IPS DF 19.7 (cell line): ENCODE measurements around the gene FBXO42.
"Not testable (repeated sequence)": the region's sequence is repeated elsewhere in the genome, so short reads cannot be mapped to it uniquely, and the experiment has no call there.

Source experiments
- DNase-seq: peaks from one replicate; pipeline ENCODE4 v3.0.0-alpha.2; 2013; ENCODE audit warnings: low read depth, low spot score

FBXO42 gene

GRCh38 chr1:16372535-16373285 is 20.4 kb upstream of the FBXO42 start:
- no peak for DNase-seq

- DNase-seq = no peak
Observed at GRCh38 chr1:16371725-16372124, 19.4 kb upstream of the FBXO42 start.

DNA sequence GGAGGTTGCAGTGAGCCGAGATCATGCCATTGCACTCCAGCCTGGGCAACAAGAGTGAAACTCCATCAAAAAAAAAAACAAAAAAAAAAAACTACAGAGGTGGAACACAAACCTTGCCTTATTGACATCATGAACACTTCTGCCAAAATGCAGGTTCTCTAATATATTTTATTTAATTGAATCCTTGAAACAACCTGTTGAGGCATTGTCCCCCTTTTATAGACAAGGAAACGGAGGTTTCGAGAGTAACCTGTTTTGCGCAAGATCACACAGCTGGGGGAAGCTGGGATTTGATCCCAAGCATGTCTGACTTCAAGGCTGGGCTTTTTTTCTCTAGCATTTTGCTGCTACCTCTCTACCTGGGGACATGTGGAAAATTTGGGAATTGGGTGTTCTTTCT is 17.5 kb upstream of the FBXO42 start:
- no peak for DNase-seq

- no peak for DNase-seq
Observed at GRCh38 chr1:16367968-16368890, 15.9 kb upstream of the FBXO42 start.

- DNase-seq = no peak
Observed at GRCh38 chr1:16367258-16367967, 15.1 kb upstream of the FBXO42 start.

DNA sequence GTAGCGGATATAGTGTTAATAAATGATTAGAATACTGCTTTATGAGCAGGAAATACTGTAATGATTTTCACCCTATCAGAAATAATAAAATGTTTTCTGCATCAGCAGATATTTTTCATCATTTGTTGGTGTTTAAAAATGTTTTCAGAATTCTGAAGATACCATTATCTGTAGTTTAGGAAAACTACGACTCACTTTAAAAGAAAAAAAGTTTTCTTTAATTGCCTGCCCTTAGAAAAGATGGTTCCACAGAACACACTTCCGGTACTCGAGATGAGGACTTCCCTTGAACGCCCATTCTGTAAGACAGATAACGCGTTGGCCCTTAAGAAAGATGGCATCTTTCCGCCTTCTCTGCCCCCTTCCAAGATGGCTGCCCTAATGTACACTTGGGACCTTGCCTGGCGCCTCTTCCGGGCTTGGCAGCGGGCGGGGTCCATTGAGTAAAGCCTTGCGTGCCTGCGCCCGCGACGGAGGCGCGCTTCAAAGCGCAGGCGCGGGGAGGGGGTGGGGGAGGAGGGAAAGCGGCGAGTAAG is 14.5 kb upstream of the FBXO42 start, which contains the start of gene SZRD1:
Gene SZRD1 (plus strand): TSS at position 521 of the 536 bp plus-strand sequence. CDS start 16 bp downstream, outside the sequence.
- DNase-seq = peak; percentile 98

GRCh38 chr1:16365146-16365498 is 12.8 kb upstream of the FBXO42 start:
- DNase-seq = not testable (repeated sequence)

GRCh38 chr1:16356867-16357266 is 4.6 kb upstream of the FBXO42 start:
- no peak for DNase-seq

DNA sequence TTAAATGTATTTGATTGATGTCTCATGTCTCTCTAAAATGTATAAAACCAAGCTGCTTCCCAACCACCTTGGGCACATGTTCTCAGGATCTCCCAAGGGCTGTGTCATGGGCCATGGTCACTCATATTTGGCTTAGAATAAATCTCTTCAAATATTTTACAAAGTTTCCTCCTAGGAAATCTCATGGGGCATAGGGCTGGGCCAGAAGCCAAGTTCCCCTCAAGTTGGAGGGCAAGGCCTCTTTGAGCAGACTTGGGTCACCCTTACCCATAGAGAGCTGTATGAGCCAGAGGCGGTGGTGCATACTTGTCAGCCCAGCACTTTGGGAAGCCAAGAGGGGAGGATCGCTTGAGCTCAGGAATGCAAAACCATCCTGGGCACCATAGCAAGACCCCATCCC is 2.3 kb upstream of the FBXO42 start:
- no peak for DNase-seq

DNA sequence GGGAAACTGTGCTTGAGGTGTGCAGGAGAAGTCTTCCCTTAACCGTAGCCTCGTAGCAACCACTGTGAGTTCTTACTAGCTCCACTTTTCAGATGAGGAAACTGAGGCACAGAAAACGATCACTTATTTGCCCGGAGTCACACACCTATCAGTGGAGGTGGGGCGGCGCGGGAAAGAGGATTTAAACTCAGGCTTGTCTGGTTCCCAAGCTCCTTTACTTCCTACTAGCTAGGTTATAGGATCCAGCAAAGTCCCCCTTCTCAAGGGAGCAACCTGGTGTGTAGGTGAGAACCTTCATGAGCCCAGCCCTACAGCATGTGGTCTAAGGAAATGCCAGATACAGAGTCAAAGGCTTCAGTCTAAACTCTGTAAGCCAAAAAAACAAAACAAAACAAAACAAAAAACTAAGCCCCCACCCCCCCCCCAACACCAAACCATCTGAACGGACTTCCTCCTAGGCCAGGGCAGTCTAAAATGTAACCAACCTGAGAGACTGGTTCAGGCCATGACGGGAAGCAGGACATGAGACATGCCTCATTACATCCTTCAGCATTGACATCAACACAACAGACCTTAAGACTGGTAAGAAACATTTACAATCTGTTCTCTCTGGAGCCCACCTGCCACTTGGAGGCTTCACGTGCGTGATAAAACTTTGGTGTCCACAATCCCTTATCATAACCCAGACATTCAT is 709 bp upstream of the FBXO42 start:
- DNase-seq = no peak

DNA sequence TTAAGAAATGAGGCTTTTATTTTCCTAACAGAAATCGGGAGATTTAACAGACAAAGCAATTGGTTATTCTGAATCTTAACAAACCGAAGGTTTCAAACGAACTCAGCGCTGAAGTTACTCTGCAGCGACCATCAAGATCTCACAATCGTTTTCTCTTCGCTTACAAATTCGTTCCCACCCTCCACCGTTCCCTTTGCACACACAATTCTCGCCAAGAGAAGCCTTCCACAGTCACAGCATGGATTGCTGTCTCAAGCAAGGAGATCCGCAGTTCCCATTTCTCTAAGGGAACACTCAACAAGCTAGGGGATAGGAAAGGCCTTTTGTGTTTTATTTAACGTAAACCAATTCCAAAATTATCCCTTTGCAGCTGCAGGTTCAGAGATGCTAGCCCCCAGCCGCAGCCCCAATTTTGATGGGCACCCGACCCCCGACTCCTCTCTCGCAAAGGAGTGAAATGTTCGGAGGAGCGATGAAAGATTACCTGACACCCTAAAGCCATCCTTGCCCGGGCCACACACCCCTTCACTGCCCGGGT is 755 bp downstream of the FBXO42 start:
- DNase-seq = no peak

DNA sequence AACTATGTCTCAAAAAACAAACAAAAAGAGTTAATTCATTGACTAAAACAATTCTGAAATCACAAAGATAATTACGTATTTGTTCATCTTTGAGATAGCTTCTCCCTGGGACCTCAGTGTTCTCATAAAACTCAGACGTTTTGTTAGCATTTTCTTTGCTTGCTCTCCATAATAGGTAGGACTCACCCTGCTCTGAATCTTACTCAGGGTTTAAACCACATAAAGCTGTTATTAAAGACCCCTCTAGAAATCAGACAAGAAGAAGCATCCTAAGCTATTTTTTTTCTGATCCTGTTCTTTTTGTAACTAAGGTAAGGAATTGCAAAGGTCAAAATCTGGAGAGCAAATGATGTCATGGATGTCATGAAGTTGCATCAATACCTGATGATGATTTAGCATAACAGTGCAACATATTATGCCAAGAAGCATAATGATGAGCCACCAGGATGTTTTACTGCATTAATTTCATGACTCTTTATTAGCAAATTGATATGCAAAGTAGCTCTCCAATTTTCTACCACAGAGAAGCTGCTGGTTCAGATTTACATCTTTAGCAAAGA is 2.4 kb downstream of the FBXO42 start:
- no peak for DNase-seq

GRCh38 chr1:16348414-16349182 is 3.7 kb downstream of the FBXO42 start:
- DNase-seq = no peak

DNA sequence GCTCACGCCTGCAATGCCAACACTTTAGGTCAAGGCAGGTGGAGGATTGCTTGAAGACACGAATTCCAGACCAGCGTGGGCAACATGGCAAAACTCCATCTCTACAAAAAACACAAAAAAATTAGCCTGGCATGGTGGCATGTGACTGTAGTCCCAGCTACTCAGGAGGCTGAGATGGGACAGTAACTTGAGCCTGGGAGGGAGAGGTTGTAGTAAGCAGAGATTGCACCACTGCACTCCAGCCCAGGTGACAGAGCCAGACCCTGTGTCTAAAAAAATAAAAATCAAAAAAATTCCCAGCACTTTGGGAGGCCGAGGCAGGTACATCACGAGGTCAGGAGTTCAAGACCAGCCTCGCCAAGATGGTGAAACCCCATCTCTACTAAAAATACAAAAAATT is 9.0 kb downstream of the FBXO42 start:
- DNase-seq = not testable (repeated sequence)

GRCh38 chr1:16342331-16343062 is 9.8 kb downstream of the FBXO42 start:
- DNase-seq = no peak

DNA sequence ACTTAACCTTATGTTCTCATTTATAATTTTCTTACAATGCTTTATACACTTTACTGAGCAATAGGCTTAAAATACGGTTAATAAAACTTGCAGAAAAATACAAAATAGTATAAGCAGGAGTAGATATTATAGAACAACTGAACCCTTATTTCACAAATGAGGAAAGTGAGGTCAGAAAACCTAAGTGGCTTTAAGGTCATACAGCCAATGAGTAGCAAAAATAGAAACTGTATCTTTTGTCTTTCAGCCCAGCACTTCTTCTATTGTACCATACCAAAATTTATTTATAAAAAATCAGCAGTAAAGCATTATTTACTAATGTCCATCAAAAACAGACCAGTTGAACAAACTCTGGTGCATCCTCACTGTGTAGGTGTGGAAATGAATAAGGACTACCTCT is 11.6 kb downstream of the FBXO42 start:
- no peak for DNase-seq

GRCh38 chr1:16338961-16339360 is 13.3 kb downstream of the FBXO42 start:
- DNase-seq = no peak

DNA sequence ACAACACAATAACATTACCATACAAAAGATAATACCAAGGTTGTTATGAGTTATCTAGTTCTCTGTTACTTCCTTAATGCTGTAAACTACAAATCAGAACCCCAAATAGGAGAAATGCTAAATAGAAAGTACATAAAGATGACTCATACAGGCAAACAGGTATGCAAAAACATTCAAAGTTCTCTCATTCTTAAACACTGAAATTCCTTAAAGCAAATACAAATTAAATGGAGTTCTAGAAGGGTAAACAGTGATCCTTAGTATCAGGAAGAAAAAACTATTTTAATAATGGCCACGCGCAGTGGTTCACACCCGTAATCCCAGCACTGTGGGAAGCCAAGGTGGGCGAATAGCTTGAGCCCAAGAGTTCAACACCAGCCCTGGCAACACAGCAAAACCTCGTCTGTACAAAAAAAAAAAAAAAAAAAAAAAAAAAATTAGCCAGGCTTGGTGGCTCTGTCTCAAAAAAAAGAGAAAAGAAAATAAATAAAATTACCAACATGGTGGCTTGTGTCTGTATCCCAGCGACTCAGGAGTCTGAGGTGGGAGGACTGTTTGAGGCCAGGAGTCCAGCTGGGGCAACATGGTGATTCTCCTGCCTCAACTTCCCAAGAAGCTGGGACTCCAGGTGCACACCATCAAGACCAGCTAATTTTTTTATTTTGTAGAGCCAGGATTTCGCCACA is 17.5 kb downstream of the FBXO42 start:
- no peak for DNase-seq
